Mammary epithelial cell (primary cell): ENCODE results near the gene NOC4L.

Experiments used
- EZH2 ChIP-seq: IDR thresholded peaks from 2 replicates; pipeline ENCODE4 v1.6.1; 2012; ENCODE audit warnings: low read length, inconsistent platforms, borderline replicate concordance
- TF ChIP-seq, protein P1 (sequence below), 2 donors: IDR thresholded peaks in 1 of 2; conservative IDR thresholded peaks in 1 of 2; 2 replicates each; pipeline ENCODE4 v1.5.1; 2011 to 2012; ENCODE audit warnings: inconsistent platforms in 2 of 2, low read length in 2 of 2, mild to moderate bottlenecking in 2 of 2, control low read depth in 1 of 2, low read depth in 1 of 2; ENCODE audit not compliant: insufficient read depth in 1 of 2; ENCODE audit errors: extremely low read depth in 1 of 2

- TF ChIP-seq, protein P1, sequence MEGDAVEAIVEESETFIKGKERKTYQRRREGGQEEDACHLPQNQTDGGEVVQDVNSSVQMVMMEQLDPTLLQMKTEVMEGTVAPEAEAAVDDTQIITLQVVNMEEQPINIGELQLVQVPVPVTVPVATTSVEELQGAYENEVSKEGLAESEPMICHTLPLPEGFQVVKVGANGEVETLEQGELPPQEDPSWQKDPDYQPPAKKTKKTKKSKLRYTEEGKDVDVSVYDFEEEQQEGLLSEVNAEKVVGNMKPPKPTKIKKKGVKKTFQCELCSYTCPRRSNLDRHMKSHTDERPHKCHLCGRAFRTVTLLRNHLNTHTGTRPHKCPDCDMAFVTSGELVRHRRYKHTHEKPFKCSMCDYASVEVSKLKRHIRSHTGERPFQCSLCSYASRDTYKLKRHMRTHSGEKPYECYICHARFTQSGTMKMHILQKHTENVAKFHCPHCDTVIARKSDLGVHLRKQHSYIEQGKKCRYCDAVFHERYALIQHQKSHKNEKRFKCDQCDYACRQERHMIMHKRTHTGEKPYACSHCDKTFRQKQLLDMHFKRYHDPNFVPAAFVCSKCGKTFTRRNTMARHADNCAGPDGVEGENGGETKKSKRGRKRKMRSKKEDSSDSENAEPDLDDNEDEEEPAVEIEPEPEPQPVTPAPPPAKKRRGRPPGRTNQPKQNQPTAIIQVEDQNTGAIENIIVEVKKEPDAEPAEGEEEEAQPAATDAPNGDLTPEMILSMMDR (conservative IDR thresholded peaks at IDR 0.05 in 1 of 2, IDR thresholded peaks at IDR 0.05 in 1 of 2; ENCODE audit: extremely low read depth in 1 of 2, insufficient read depth in 1 of 2, low read depth in 1 of 2, low read length in 2 of 2): no peak
- no peak for TF ChIP-seq EZH2
These were observed 17.0 kb downstream of the NOC4L start for GRCh38 chr12:132161036-132161781.
